Measurements from ENCODE around the gene CYB5R2. TPM values are rescaled to one million over a fixed set of nuclear protein-coding genes. Genes with fewer than 3 reads are reported as not detected.
A peak's percentile ranks its signal among the peaks of the same experiment; 100 is the strongest.
"Not testable (repeated sequence)": the region's sequence is repeated elsewhere in the genome, so short reads cannot be mapped to it uniquely, and the experiment has no call there.

The CYB5R2 gene
- total RNA-seq, 1 experiment from 2014 or later, result 5.7 TPM

GRCh38 chr11:7670641-7671040 lies 2.7 kb downstream of the CYB5R2 start:
- DNase-seq (ENCODE audit: low read depth), result no peak

- DNase-seq (ENCODE audit: low read depth), result peak; percentile 61
Observed at GRCh38 chr11:7668911-7669310, 4.4 kb downstream of the CYB5R2 start.

- DNase-seq (ENCODE audit: low read depth), result no peak
Observed at GRCh38 chr11:7668464-7668863, 4.8 kb downstream of the CYB5R2 start.

GRCh38 chr11:7667460-7667859 lies 5.8 kb downstream of the CYB5R2 start:
- DNase-seq (ENCODE audit: low read depth), result no peak

GRCh38 chr11:7666292-7666866 lies 6.9 kb downstream of the CYB5R2 start:
- DNase-seq (ENCODE audit: low read depth), result no peak

GRCh38 chr11:7665473-7666291 lies 7.6 kb downstream of the CYB5R2 start:
- DNase-seq (ENCODE audit: low read depth), result peak; percentile 66

GRCh38 chr11:7664867-7665266 lies 8.4 kb downstream of the CYB5R2 start:
- DNase-seq (ENCODE audit: low read depth), result no peak

GRCh38 chr11:7663531-7663930 lies 9.8 kb downstream of the CYB5R2 start:
- DNase-seq (ENCODE audit: low read depth), result not testable (repeated sequence)

- DNase-seq (ENCODE audit: low read depth), result peak; percentile 68
Observed at GRCh38 chr11:7657306-7658025, 15.8 kb downstream of the CYB5R2 start.

- DNase-seq (ENCODE audit: low read depth), result no peak
Observed at GRCh38 chr11:7656704-7657103, 16.6 kb downstream of the CYB5R2 start.

GRCh38 chr11:7655253-7656217 lies 17.8 kb downstream of the CYB5R2 start:
- DNase-seq (ENCODE audit: low read depth), result no peak

- DNase-seq (ENCODE audit: low read depth), result no peak
Observed at GRCh38 chr11:7654195-7654705, 19.1 kb downstream of the CYB5R2 start.

- no peak for DNase-seq (ENCODE audit: low read depth)
Observed at GRCh38 chr11:7651700-7652099, 21.6 kb downstream of the CYB5R2 start.

- DNase-seq (ENCODE audit: low read depth), result peak; percentile 83
Observed at GRCh38 chr11:7651140-7651551, 22.2 kb downstream of the CYB5R2 start.

GRCh38 chr11:7648264-7648663 lies 25.0 kb downstream of the CYB5R2 start:
- no peak for DNase-seq (ENCODE audit: low read depth)

GRCh38 chr11:7646866-7647265 lies 26.4 kb downstream of the CYB5R2 start:
- no peak for DNase-seq (ENCODE audit: low read depth)

- DNase-seq (ENCODE audit: low read depth), result no peak
Observed at GRCh38 chr11:7645206-7645605, 28.1 kb downstream of the CYB5R2 start.

- DNase-seq (ENCODE audit: low read depth), result no peak
Observed at GRCh38 chr11:7643314-7643713, 30.0 kb downstream of the CYB5R2 start.

GRCh38 chr11:7642747-7643146 lies 30.6 kb downstream of the CYB5R2 start:
- DNase-seq (ENCODE audit: low read depth), result no peak

GRCh38 chr11:7640816-7641215 lies 32.5 kb downstream of the CYB5R2 start:
- DNase-seq (ENCODE audit: low read depth), result no peak

GRCh38 chr11:7639643-7640025 lies 33.7 kb downstream of the CYB5R2 start:
- peak; percentile 29 for DNase-seq (ENCODE audit: low read depth)

All from HT1080 (cell line).